ENCODE measurements around the gene SYTL2.
A peak's percentile ranks its signal among the peaks of the same experiment; 100 is the strongest.

SYTL2 gene

GRCh38 chr11:85725510-85726258, 85.3 kb downstream of the SYTL2 start:
- no peaks in the 10 kb centered on the region for H3K27me3 Mint-ChIP-seq

GRCh38 chr11:85724748-85725465, 86.0 kb downstream of the SYTL2 start:
- H3K36me3 Mint-ChIP-seq (ENCODE audit: low read depth): peaks cover 12% of the 10 kb centered on the region

More at GRCh38 chr11:85725510-85726258, 85.3 kb downstream of the SYTL2 start:
- Mint-ChIP-seq H3K36me3 (ENCODE audit: low read depth) (peaks cover 10% of the 10 kb centered on the region), H3K4me3 (no peak overlapping the region), H3K4me1 (ENCODE audit: low read depth) (peaks cover 4% of the 10 kb centered on the region), H3K27ac (no peak overlapping the region), H3K9me3 (no peaks in the 10 kb centered on the region)
- DNase-seq: no peak

GRCh38 chr11:85723088-85723487, 87.9 kb downstream of the SYTL2 start:
- Mint-ChIP-seq H3K27ac (no peak overlapping the region), H3K4me3 (no peak overlapping the region), H3K9me3 (no peaks in the 10 kb centered on the region), H3K36me3 (ENCODE audit: low read depth) (peaks cover 10% of the 10 kb centered on the region), H3K4me1 (ENCODE audit: low read depth) (peaks cover 3% of the 10 kb centered on the region), H3K27me3 (no peaks in the 10 kb centered on the region)
- no peak for DNase-seq

More at GRCh38 chr11:85724748-85725465, 86.0 kb downstream of the SYTL2 start:
- Mint-ChIP-seq H3K4me1 (ENCODE audit: low read depth) (peaks cover 4% of the 10 kb centered on the region), H3K27me3 (no peaks in the 10 kb centered on the region), H3K9me3 (no peaks in the 10 kb centered on the region), H3K4me3 (no peak overlapping the region), H3K27ac (no peak overlapping the region)
- no peak for DNase-seq

GRCh38 chr11:85721191-85721590, 89.8 kb downstream of the SYTL2 start:
- H3K4me1 Mint-ChIP-seq (ENCODE audit: low read depth): peaks cover 18% of the 10 kb centered on the region
- H3K36me3 Mint-ChIP-seq (ENCODE audit: low read depth): peaks cover 5% of the 10 kb centered on the region
- DNase-seq: no peak
- H3K27ac Mint-ChIP-seq: no peak overlapping the region
- H3K9me3 Mint-ChIP-seq: no peaks in the 10 kb centered on the region
- H3K27me3 Mint-ChIP-seq: no peaks in the 10 kb centered on the region
- no peak overlapping the region for H3K4me3 Mint-ChIP-seq

GRCh38 chr11:85718991-85719807, 91.7 kb downstream of the SYTL2 start:
- Mint-ChIP-seq H3K4me1 (ENCODE audit: low read depth) (peaks cover 19% of the 10 kb centered on the region), H3K36me3 (ENCODE audit: low read depth) (peaks cover 3% of the 10 kb centered on the region), H3K9me3 (no peaks in the 10 kb centered on the region), H3K27me3 (no peaks in the 10 kb centered on the region), H3K4me3 (no peak overlapping the region), H3K27ac (no peak overlapping the region)
- DNase-seq: no peak

- Mint-ChIP-seq H3K4me1 (ENCODE audit: low read depth) (peaks cover 19% of the 10 kb centered on the region), H3K36me3 (ENCODE audit: low read depth) (peaks cover 3% of the 10 kb centered on the region), H3K9me3 (no peaks in the 10 kb centered on the region), H3K27ac (no peak overlapping the region), H3K27me3 (no peaks in the 10 kb centered on the region), H3K4me3 (no peak overlapping the region)
- DNase-seq: no peak
Observed at GRCh38 chr11:85718126-85718943, 92.6 kb downstream of the SYTL2 start.

GRCh38 chr11:85717429-85717828, 93.5 kb downstream of the SYTL2 start:
- Mint-ChIP-seq H3K27ac (no peak overlapping the region), H3K36me3 (ENCODE audit: low read depth) (peaks cover 3% of the 10 kb centered on the region), H3K9me3 (no peaks in the 10 kb centered on the region)

GRCh38 chr11:85712953-85713352, 98.0 kb downstream of the SYTL2 start:
- Mint-ChIP-seq H3K4me3 (no peak overlapping the region), H3K9me3 (no peaks in the 10 kb centered on the region), H3K27ac (no peak overlapping the region), H3K4me1 (ENCODE audit: low read depth) (peaks cover 15% of the 10 kb centered on the region), H3K27me3 (no peaks in the 10 kb centered on the region), H3K36me3 (ENCODE audit: low read depth) (no peaks in the 10 kb centered on the region)
- DNase-seq: no peak

More at GRCh38 chr11:85717429-85717828, 93.5 kb downstream of the SYTL2 start:
- Mint-ChIP-seq H3K4me3 (no peak overlapping the region), H3K27me3 (no peaks in the 10 kb centered on the region), H3K4me1 (ENCODE audit: low read depth) (peaks cover 19% of the 10 kb centered on the region)
- no peak for DNase-seq

- Mint-ChIP-seq H3K36me3 (ENCODE audit: low read depth) (no peaks in the 10 kb centered on the region), H3K27ac (no peak overlapping the region), H3K4me1 (ENCODE audit: low read depth) (peaks cover 2% of the 10 kb centered on the region), H3K27me3 (no peaks in the 10 kb centered on the region), H3K4me3 (no peak overlapping the region), H3K9me3 (no peaks in the 10 kb centered on the region)
- no peak for DNase-seq
Observed at GRCh38 chr11:85710917-85711316, 100.0 kb downstream of the SYTL2 start.

GRCh38 chr11:85709941-85710702, 100.8 kb downstream of the SYTL2 start:
- Mint-ChIP-seq H3K4me1 (ENCODE audit: low read depth) (peaks cover 2% of the 10 kb centered on the region), H3K4me3 (no peak overlapping the region), H3K27me3 (no peaks in the 10 kb centered on the region), H3K36me3 (ENCODE audit: low read depth) (no peaks in the 10 kb centered on the region), H3K27ac (no peak overlapping the region), H3K9me3 (no peaks in the 10 kb centered on the region)
- no peak for DNase-seq

GRCh38 chr11:85705800-85706199, 105.1 kb downstream of the SYTL2 start:
- peaks cover 4% of the 10 kb centered on the region for H3K36me3 Mint-ChIP-seq (ENCODE audit: low read depth)
- DNase-seq: no peak
- peaks cover 2% of the 10 kb centered on the region for H3K4me1 Mint-ChIP-seq (ENCODE audit: low read depth)
- no peak overlapping the region for H3K27ac Mint-ChIP-seq
- H3K27me3 Mint-ChIP-seq: no peaks in the 10 kb centered on the region
- H3K9me3 Mint-ChIP-seq: no peaks in the 10 kb centered on the region
- no peak overlapping the region for H3K4me3 Mint-ChIP-seq

- no peak overlapping the region for H3K27ac Mint-ChIP-seq
- no peak for DNase-seq
- H3K4me3 Mint-ChIP-seq: no peak overlapping the region
- H3K4me1 Mint-ChIP-seq (ENCODE audit: low read depth): peaks cover 11% of the 10 kb centered on the region
- H3K9me3 Mint-ChIP-seq: no peaks in the 10 kb centered on the region
- H3K27me3 Mint-ChIP-seq: no peaks in the 10 kb centered on the region
- peaks cover 4% of the 10 kb centered on the region for H3K36me3 Mint-ChIP-seq (ENCODE audit: low read depth)
Observed at GRCh38 chr11:85704967-85705366, 106.0 kb downstream of the SYTL2 start.

GRCh38 chr11:85699957-85700741, 110.8 kb downstream of the SYTL2 start:
- H3K4me1 Mint-ChIP-seq (ENCODE audit: low read depth): peaks cover 37% of the 10 kb centered on the region
- H3K9me3 Mint-ChIP-seq: no peaks in the 10 kb centered on the region
- H3K36me3 Mint-ChIP-seq (ENCODE audit: low read depth): peaks cover 6% of the 10 kb centered on the region
- peak overlapping the region; percentile 36 for H3K4me3 Mint-ChIP-seq
- H3K27ac Mint-ChIP-seq: peak overlapping the region; percentile 78
- DNase-seq: no peak
- no peaks in the 10 kb centered on the region for H3K27me3 Mint-ChIP-seq

All from activated T-cell treated with anti-CD3 and anti-CD28 coated beads, Interleukin-2, amount 50 U/mL, for 24 hours (primary cell).